GM21381 (cell line): ENCODE data around the gene ANKRD44.

Experiments used
- ATAC-seq: cut with Tn5 transposase; IDR thresholded peaks from one replicate; pipeline ENCODE4 v1.9.1; 2021; ENCODE audit warnings: mild to moderate bottlenecking, moderate library complexity; ENCODE audit not compliant: unreplicated experiment

Gene ANKRD44

GRCh38 chr2:197210430-197210829, 100.2 kb downstream of the ANKRD44 start:
- no peak for ATAC-seq

- ATAC-seq = peak; percentile 40
Measured at GRCh38 chr2:197209742-197210408, 100.7 kb downstream of the ANKRD44 start.

- no peak for ATAC-seq
Measured at GRCh38 chr2:197209246-197209645, 101.3 kb downstream of the ANKRD44 start.

- no peak for ATAC-seq
Measured at GRCh38 chr2:197208841-197209240, 101.7 kb downstream of the ANKRD44 start.

GRCh38 chr2:197208024-197208423, 102.6 kb downstream of the ANKRD44 start:
- ATAC-seq = no peak

GRCh38 chr2:197207598-197207997, 103.0 kb downstream of the ANKRD44 start:
- ATAC-seq = no peak

GRCh38 chr2:197207106-197207505, 103.5 kb downstream of the ANKRD44 start:
- no peak for ATAC-seq

GRCh38 chr2:197205585-197206215, 104.9 kb downstream of the ANKRD44 start:
- ATAC-seq = peak; percentile 57

- no peak for ATAC-seq
Measured at GRCh38 chr2:197204519-197205250, 105.9 kb downstream of the ANKRD44 start.

- ATAC-seq = no peak
Measured at GRCh38 chr2:197201874-197202273, 108.7 kb downstream of the ANKRD44 start.

GRCh38 chr2:197200762-197201058, 109.9 kb downstream of the ANKRD44 start:
- ATAC-seq = no peak

- no peak for ATAC-seq
Measured at GRCh38 chr2:197200051-197200761, 110.4 kb downstream of the ANKRD44 start.

GRCh38 chr2:197198890-197199289, 111.7 kb downstream of the ANKRD44 start:
- ATAC-seq = peak; percentile 99

GRCh38 chr2:197197895-197198311, 112.7 kb downstream of the ANKRD44 start:
- no peak for ATAC-seq

GRCh38 chr2:197196541-197197180, 113.9 kb downstream of the ANKRD44 start:
- no peak for ATAC-seq

- ATAC-seq = no peak
Measured at GRCh38 chr2:197195518-197195917, 115.1 kb downstream of the ANKRD44 start.

- ATAC-seq = peak; percentile 62
Measured at GRCh38 chr2:197191940-197192322, 118.6 kb downstream of the ANKRD44 start.

- peak; percentile 42 for ATAC-seq
Measured at GRCh38 chr2:197191177-197191939, 119.2 kb downstream of the ANKRD44 start.

- ATAC-seq = no peak
Measured at GRCh38 chr2:197190100-197190432, 120.5 kb downstream of the ANKRD44 start.

GRCh38 chr2:197189426-197190099, 121.0 kb downstream of the ANKRD44 start:
- no peak for ATAC-seq
